Liver (tissue), 9 donors: Measurements from ENCODE around the gene RTL9. TPM values are rescaled to one million over a fixed set of nuclear protein-coding genes. Genes with fewer than 3 reads are reported as not detected.

Experiments used
- DNase-seq: peaks from one replicate; pipeline ENCODE4 v3.0.0-alpha.2; 2017; ENCODE audit warnings: low spot score
- H3K27ac ChIP-seq, 2 donors: one replicate each; pipeline ENCODE4 v1.7.0; 2013; ENCODE audit warnings: inconsistent platforms in 2 of 2, low read length in 2 of 2, control low read depth in 1 of 2, low read depth in 1 of 2, mild to moderate bottlenecking in 1 of 2
- H3K27me3 ChIP-seq, 4 donors: one replicate each; pipeline versions ENCODE4 v1.6.1 to v1.7.0; 2013; ENCODE audit warnings: low read length in 3 of 4, inconsistent platforms in 1 of 4, mild to moderate bottlenecking in 1 of 4, moderate library complexity in 1 of 4; ENCODE audit not compliant: control insufficient read depth in 4 of 4, insufficient read depth in 4 of 4
- H3K36me3 ChIP-seq, 4 donors: one replicate each; pipeline versions ENCODE4 v1.6.1 to v1.7.0; 2013; ENCODE audit warnings: low read length in 3 of 4, mild to moderate bottlenecking in 3 of 4, low read depth in 1 of 4, moderate library complexity in 1 of 4; ENCODE audit not compliant: control insufficient read depth in 4 of 4, insufficient read depth in 3 of 4
- H3K4me1 ChIP-seq, 4 donors: one replicate each; pipeline versions ENCODE4 v1.6.1 to v1.7.0; 2013; ENCODE audit warnings: low read length in 3 of 4, mild to moderate bottlenecking in 3 of 4, moderate library complexity in 1 of 4; ENCODE audit not compliant: control insufficient read depth in 4 of 4, insufficient read depth in 4 of 4
- H3K4me3 ChIP-seq, 3 donors: one replicate each; pipeline versions ENCODE4 v1.6.1 to v1.7.0; 2013; ENCODE audit warnings: low read length in 3 of 3, control low read depth in 1 of 3, low read depth in 1 of 3, mild to moderate bottlenecking in 1 of 3
- H3K9ac ChIP-seq, 2 donors: one replicate each; pipeline ENCODE4 v1.7.0; 2013; ENCODE audit warnings: low read length in 2 of 2, mild to moderate bottlenecking in 2 of 2, moderate library complexity in 2 of 2, control low read depth in 1 of 2, low read depth in 1 of 2
- H3K9me3 ChIP-seq, 4 donors: one replicate each; pipeline versions ENCODE4 v1.6.1 to v1.7.0; 2013; ENCODE audit warnings: low read length in 3 of 4; ENCODE audit not compliant: control insufficient read depth in 4 of 4
- CTCF ChIP-seq: fragments of 150-350 bp; IDR thresholded peaks from 2 replicates; pipeline ENCODE4 v1.5.1; 2017; ENCODE audit warnings: improper control_type of control experiment, low read depth, low read length; ENCODE audit not compliant: missing input control
- EGR1 ChIP-seq, 2 donors: IDR thresholded peaks; 2 replicates each; pipeline ENCODE4 v1.6.1; 2016 to 2018; ENCODE audit warnings: antibody characterized with exemption in 2 of 2, low read depth in 2 of 2
- FOXA1 ChIP-seq: IDR thresholded peaks from 2 replicates; pipeline ENCODE4 v1.6.1; 2016; ENCODE audit warnings: antibody characterized with exemption
- FOXA2 ChIP-seq: IDR thresholded peaks from 2 replicates; pipeline ENCODE4 v1.6.1; 2016; ENCODE audit warnings: antibody characterized with exemption
- GABPA ChIP-seq, 2 donors: IDR thresholded peaks in 1 of 2; conservative IDR thresholded peaks in 1 of 2; 2 replicates each; pipeline ENCODE4 v1.6.1; 2016; ENCODE audit warnings: antibody characterized with exemption in 2 of 2, mild to moderate bottlenecking in 1 of 2, moderate library complexity in 1 of 2
- HNF4A ChIP-seq, 2 donors: conservative IDR thresholded peaks; 2 replicates each; pipeline ENCODE4 v1.6.1; 2016; ENCODE audit warnings: antibody characterized with exemption in 2 of 2, mild to moderate bottlenecking in 2 of 2
- HNF4G ChIP-seq: IDR thresholded peaks from 2 replicates; pipeline ENCODE4 v1.6.1; 2016; ENCODE audit warnings: antibody characterized with exemption
- JUND ChIP-seq, 2 donors: IDR thresholded peaks; 2 replicates each; pipeline ENCODE4 v1.6.1; 2016; ENCODE audit warnings: antibody characterized with exemption in 2 of 2
- NR2F2 ChIP-seq: IDR thresholded peaks from 2 replicates; pipeline ENCODE4 v1.6.1; 2016; ENCODE audit warnings: antibody characterized with exemption
- REST ChIP-seq: IDR thresholded peaks from 2 replicates; pipeline ENCODE4 v1.6.1; 2016; ENCODE audit warnings: antibody characterized with exemption, mild to moderate bottlenecking
- RXRA ChIP-seq, 2 donors: IDR thresholded peaks; 2 replicates each; pipeline ENCODE4 v1.6.1; 2017 to 2018; ENCODE audit warnings: antibody characterized with exemption in 2 of 2, mild to moderate bottlenecking in 1 of 2
- SP1 ChIP-seq: IDR thresholded peaks from 2 replicates; pipeline ENCODE4 v1.6.1; 2018; ENCODE audit warnings: antibody characterized with exemption, mild to moderate bottlenecking
- TAF1 ChIP-seq: conservative IDR thresholded peaks from 2 replicates; pipeline ENCODE4 v1.6.1; 2016; ENCODE audit warnings: antibody characterized with exemption, mild to moderate bottlenecking
- WGBS: extraction: QIAGEN DNeasy Blood & Tissue Kit; methylation state at CpG from one replicate; pipeline ENCODE4 v1.1.7; 2013; 5-methylcytosine and 5-hydroxymethylcytosine counted together
- polyA plus RNA-seq, 2 donors: library from polyadenylated mRNA; stranded (reverse) in 1 of 2; unstranded in 1 of 2; fragments of 200-250 nt in 1 of 2; fragments of >200 nt in 1 of 2; fragmentation: Nextera tagmentation in 1 of 2; extraction: Ambion mirVana in 1 of 2; gene quantifications; one replicate each; pipeline versions ENCODE4 v1.2.1 to v1.2.3, GENCODE V29; 2013 to 2015
- total RNA-seq, 2 donors: library from RNA; depleted of rRNA; stranded (reverse); fragments of >200 nt; gene quantifications; one replicate each; pipeline ENCODE4 v1.2.3, GENCODE V29; 2014
- TF ChIP-seq, protein P1 (sequence below): IDR thresholded peaks from 2 replicates; pipeline ENCODE4 v1.6.1; 2016; ENCODE audit warnings: antibody characterized with exemption
- TF ChIP-seq, protein P2 (sequence below): IDR thresholded peaks from 2 replicates; pipeline ENCODE4 v1.6.1; 2016; ENCODE audit warnings: antibody characterized with exemption
- TF ChIP-seq, protein P3 (sequence below): IDR thresholded peaks from 2 replicates; pipeline ENCODE4 v1.6.1; 2016; ENCODE audit warnings: antibody characterized with exemption
- donor health status: healthy.
- donor health status: healthy.
- donor health status: healthy.
- donor health status: healthy.
- donor health status: healthy.

RTL9 gene
- total and polyA plus RNA-seq, 4 donors: 0.05 to 0.37 (median 0.25) TPM; not detected in 1

DNA sequence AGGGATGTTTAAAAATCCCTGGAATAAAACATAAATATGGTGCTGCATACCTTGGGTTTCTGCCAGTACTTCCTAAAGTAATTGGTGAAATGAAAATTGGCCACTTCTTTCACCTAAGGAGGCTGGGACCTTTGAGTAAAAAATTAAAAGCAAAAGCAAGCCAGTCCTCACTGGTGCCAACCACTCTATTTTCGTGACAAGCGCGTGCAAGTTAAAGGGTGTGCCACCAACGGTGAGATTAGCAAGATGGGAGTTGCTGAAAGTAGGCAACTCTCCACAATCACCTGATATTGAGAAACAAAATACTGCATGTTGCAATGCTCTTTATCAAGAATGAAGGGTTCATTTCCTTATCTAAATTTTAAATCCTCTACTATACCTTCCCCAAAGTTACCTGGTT lies 19.7 kb upstream of the RTL9 start:
- no peak for TF ChIP-seq SP1
- no peak for TF ChIP-seq JUND (IDR thresholded peaks at IDR 0.05)
- TF ChIP-seq TAF1: no peak
- TF ChIP-seq RXRA (IDR thresholded peaks at IDR 0.05): no peak
- TF ChIP-seq FOXA2: no peak
- TF ChIP-seq CTCF: no peak
- no peak for TF ChIP-seq FOXA1
- no peak for TF ChIP-seq GABPA (IDR thresholded peaks at IDR 0.05 in 1 of 2, conservative IDR thresholded peaks at IDR 0.05 in 1 of 2)
- TF ChIP-seq REST: no peak
- TF ChIP-seq, protein P1, sequence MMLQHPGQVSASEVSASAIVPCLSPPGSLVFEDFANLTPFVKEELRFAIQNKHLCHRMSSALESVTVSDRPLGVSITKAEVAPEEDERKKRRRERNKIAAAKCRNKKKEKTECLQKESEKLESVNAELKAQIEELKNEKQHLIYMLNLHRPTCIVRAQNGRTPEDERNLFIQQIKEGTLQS: no peak
- no peak for TF ChIP-seq HNF4A (conservative IDR thresholded peaks at IDR 0.05)
- WGBS: 80% methylated on average over 4 of the region's 4 CpGs

DNA sequence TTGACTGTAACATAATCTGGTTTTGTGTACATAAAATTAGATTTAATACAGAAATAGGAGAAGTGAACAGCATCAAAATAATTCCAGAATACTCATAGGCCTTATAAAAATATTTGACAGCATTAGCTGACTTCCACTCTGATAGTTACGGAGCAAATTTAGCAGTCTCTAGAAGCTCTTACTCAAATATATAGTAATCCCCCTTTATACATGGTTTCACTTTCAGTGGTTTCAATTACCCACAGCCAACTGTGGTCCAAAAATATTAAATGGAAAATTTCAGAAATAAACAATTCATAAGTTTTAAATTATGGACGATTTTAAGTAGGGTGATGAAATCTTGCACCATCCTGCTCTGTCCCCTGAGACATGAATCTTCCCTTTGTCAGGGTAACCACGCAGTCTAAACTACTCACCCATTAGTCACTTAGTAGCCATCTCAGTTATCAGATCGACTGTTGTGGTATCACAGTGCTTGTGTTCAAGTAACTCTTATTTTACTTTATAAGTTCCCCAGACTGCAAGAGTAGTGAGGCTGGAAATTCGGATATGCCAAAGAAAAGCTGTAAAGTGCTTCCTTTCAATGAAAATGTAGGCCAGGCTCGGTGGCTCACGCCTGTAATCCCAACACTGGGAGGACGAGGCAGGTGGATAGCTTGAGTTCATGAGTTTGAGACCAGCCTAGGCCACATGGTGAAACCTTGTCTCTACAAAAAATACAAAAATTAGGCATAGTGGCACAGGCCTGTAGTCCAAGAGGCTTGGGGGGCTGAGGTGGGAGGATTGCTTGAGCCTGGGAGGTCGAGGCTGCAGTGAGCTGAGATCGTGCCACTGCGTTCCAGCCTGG lies 17.2 kb upstream of the RTL9 start:
- Histone ChIP-seq H3K36me3 (no peaks in the 10 kb centered on the region), H3K4me3 (no peak overlapping the region), H3K27me3 (no peaks in the 10 kb centered on the region), H3K4me1 (no peaks in the 10 kb centered on the region), H3K9ac (no peak overlapping the region), H3K27ac (no peak overlapping the region), H3K9me3 (no peaks in the 10 kb centered on the region)
- DNase-seq: no peak
- WGBS: 93% methylated on average over 11 of the region's 11 CpGs
- no peak for TF ChIP-seq NR2F2
- no peak for TF ChIP-seq REST
- no peak for TF ChIP-seq RXRA (IDR thresholded peaks at IDR 0.05)
- TF ChIP-seq FOXA2: no peak
- TF ChIP-seq GABPA (IDR thresholded peaks at IDR 0.05 in 1 of 2, conservative IDR thresholded peaks at IDR 0.05 in 1 of 2): no peak
- no peak for TF ChIP-seq FOXA1
- TF ChIP-seq CTCF: no peak
- TF ChIP-seq SP1: no peak
- TF ChIP-seq HNF4G: no peak
- TF ChIP-seq, protein P2, sequence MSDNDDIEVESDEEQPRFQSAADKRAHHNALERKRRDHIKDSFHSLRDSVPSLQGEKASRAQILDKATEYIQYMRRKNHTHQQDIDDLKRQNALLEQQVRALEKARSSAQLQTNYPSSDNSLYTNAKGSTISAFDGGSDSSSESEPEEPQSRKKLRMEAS: no peak
- TF ChIP-seq EGR1 (IDR thresholded peaks at IDR 0.05; ENCODE audit: low read depth in 2 of 2): no peak
- TF ChIP-seq, protein P3, sequence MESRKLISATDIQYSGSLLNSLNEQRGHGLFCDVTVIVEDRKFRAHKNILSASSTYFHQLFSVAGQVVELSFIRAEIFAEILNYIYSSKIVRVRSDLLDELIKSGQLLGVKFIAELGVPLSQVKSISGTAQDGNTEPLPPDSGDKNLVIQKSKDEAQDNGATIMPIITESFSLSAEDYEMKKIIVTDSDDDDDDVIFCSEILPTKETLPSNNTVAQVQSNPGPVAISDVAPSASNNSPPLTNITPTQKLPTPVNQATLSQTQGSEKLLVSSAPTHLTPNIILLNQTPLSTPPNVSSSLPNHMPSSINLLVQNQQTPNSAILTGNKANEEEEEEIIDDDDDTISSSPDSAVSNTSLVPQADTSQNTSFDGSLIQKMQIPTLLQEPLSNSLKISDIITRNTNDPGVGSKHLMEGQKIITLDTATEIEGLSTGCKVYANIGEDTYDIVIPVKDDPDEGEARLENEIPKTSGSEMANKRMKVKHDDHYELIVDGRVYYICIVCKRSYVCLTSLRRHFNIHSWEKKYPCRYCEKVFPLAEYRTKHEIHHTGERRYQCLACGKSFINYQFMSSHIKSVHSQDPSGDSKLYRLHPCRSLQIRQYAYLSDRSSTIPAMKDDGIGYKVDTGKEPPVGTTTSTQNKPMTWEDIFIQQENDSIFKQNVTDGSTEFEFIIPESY: no peak

More for the DNA sequence above, 19.7 kb upstream of the RTL9 start:
- Histone ChIP-seq H3K27me3 (no peaks in the 10 kb centered on the region), H3K9me3 (no peaks in the 10 kb centered on the region), H3K27ac (no peak overlapping the region), H3K4me1 (no peaks in the 10 kb centered on the region), H3K36me3 (no peaks in the 10 kb centered on the region), H3K9ac (no peak overlapping the region), H3K4me3 (no peak overlapping the region)
- DNase-seq: no peak
